HG03342 (cell line): ENCODE measurements around the gene CHST6.
"Not testable (repeated sequence)": the region's sequence is repeated elsewhere in the genome, so short reads cannot be mapped to it uniquely, and the experiment has no call there.

Source experiments
- ATAC-seq: cut with Tn5 transposase; IDR thresholded peaks from one replicate; pipeline ENCODE4 v1.9.1; 2021; ENCODE audit warnings: mild to moderate bottlenecking, moderate library complexity; ENCODE audit not compliant: unreplicated experiment

CHST6 gene

GRCh38 chr16:75503801-75504200 lies 8.6 kb upstream of the CHST6 start:
- ATAC-seq: no peak

GRCh38 chr16:75502916-75503605 lies 7.8 kb upstream of the CHST6 start:
- ATAC-seq: no peak

GRCh38 chr16:75501820-75502219 lies 6.6 kb upstream of the CHST6 start:
- not testable (repeated sequence) for ATAC-seq

- ATAC-seq: no peak
Observed at GRCh38 chr16:75501359-75501758, 6.1 kb upstream of the CHST6 start.

GRCh38 chr16:75498605-75499322 lies 3.5 kb upstream of the CHST6 start:
- not testable (repeated sequence) for ATAC-seq

GRCh38 chr16:75497558-75497957 lies 2.3 kb upstream of the CHST6 start:
- no peak for ATAC-seq

- no peak for ATAC-seq
Observed at GRCh38 chr16:75494661-75495075, 573 bp downstream of the CHST6 start.

- no peak for ATAC-seq
Observed at GRCh38 chr16:75494184-75494583, 1.1 kb downstream of the CHST6 start.

GRCh38 chr16:75491876-75492275 lies 3.4 kb downstream of the CHST6 start:
- ATAC-seq: no peak

DNA sequence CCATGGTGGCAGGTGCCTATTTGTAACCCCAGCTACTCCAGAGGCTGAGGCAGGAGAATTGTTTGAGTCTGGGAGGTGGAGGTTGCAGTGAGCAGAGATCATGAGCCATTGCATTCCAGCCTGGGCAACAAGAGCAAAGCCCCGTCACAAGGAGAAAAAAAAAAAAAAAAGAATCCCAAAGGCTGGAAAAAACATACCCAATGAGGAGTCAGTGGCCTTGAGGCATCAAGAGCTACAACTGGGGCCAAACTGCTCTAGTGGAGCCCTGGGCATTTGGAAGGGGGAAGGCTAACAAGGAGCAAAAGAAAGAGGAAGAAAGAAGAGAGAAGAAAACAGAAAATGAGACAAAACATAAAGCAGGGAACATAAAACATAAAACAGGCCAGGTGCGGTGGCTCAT lies 6.9 kb downstream of the CHST6 start:
- no peak for ATAC-seq

GRCh38 chr16:75486676-75487313 lies 8.4 kb downstream of the CHST6 start:
- peak; percentile 53 for ATAC-seq

GRCh38 chr16:75486014-75486675 lies 9.1 kb downstream of the CHST6 start:
- ATAC-seq: no peak

- peak; percentile 34 for ATAC-seq
Observed at GRCh38 chr16:75485230-75486013, 9.8 kb downstream of the CHST6 start.

GRCh38 chr16:75483222-75483621 lies 12.0 kb downstream of the CHST6 start:
- no peak for ATAC-seq

- no peak for ATAC-seq
Observed at GRCh38 chr16:75482434-75483205, 12.6 kb downstream of the CHST6 start.

DNA sequence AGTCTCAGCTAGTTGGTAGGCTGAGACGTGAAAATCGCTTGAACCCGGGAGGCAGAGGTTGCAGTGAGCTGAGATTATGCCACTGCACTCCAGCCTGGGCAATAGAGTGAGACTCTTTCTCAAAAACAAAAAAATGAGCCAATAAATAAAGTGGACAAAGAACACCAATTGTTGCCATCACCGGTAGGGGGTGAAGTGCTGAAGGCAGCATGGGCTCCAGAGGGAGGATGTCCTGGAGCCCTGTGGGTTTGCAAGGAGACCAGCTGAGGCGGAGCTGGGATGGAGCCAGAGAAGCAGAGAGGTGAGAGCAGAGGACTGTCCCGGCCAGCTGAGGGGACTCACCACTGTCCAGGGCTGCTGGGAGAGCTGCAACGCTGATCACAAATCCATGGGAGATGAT lies 13.8 kb downstream of the CHST6 start:
- no peak for ATAC-seq

DNA sequence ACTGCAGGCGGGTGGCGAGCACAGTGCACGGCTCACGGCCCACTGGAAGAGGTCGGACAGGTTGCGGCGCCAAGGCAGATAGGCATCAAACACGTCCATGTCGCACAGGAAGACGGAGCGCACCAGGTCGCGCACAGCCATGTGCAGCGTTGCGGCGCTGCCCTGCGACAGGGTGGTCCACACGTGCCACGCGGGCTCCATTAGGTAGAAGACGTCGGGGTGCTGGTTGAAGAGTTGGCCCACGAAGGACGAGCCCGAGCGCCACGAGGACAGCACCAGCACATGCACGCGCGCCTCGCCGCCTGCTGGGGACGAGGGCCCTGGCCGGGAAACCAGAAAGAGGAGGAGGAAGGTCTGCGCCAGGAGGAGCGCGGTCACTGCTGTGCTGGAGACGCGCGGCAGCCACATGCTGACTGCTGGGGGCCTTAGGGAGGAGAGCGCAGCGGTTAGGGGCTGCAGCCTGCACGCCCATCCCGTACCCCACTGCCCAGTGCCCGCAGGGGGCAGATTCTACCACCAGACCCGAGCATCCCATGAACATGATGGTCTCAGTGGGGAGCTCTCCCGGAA lies 15.7 kb downstream of the CHST6 start:
- ATAC-seq: no peak

- no peak for ATAC-seq
Observed at GRCh38 chr16:75478480-75479345, 16.5 kb downstream of the CHST6 start.
